ENCODE data around the gene NPC1.
"Not testable (repeated sequence)": the region's sequence is repeated elsewhere in the genome, so short reads cannot be mapped to it uniquely, and the experiment has no call there.

The NPC1 gene

GRCh38 chr18:23499291-23499781 lies 87.0 kb downstream of the NPC1 start:
- DNase-seq (ENCODE audit: low spot score), result no peak
- in situ Hi-C loops (cut with MboI; ENCODE audit: low sequenced_read_pairs, unreplicated experiment), result no loop called here
- no peak for TF ChIP-seq CTCF (IDR thresholded peaks at IDR 0.05; ENCODE audit: borderline replicate concordance, control extremely low read depth, extremely low read depth, insufficient read depth, missing control alignments)

GRCh38 chr18:23498877-23499276 lies 87.4 kb downstream of the NPC1 start:
- in situ Hi-C loops (cut with MboI; ENCODE audit: low sequenced_read_pairs, unreplicated experiment), result no loop called here
- DNase-seq (ENCODE audit: low spot score), result peak; percentile 76
- TF ChIP-seq CTCF (IDR thresholded peaks at IDR 0.05; ENCODE audit: borderline replicate concordance, control extremely low read depth, extremely low read depth, insufficient read depth, missing control alignments), result peak; percentile 90

- no peak for DNase-seq (ENCODE audit: low spot score)
- no peak for TF ChIP-seq CTCF (IDR thresholded peaks at IDR 0.05; ENCODE audit: borderline replicate concordance, control extremely low read depth, extremely low read depth, insufficient read depth, missing control alignments)
- in situ Hi-C loops (cut with MboI; ENCODE audit: low sequenced_read_pairs, unreplicated experiment), result no loop called here
Observed at GRCh38 chr18:23498117-23498516, 88.2 kb downstream of the NPC1 start.

GRCh38 chr18:23495723-23496440 lies 90.4 kb downstream of the NPC1 start:
- no peak for TF ChIP-seq CTCF (IDR thresholded peaks at IDR 0.05; ENCODE audit: borderline replicate concordance, control extremely low read depth, extremely low read depth, insufficient read depth, missing control alignments)
- in situ Hi-C loops (cut with MboI; ENCODE audit: low sequenced_read_pairs, unreplicated experiment), result no loop called here
- DNase-seq (ENCODE audit: low spot score), result no peak

- no peak for TF ChIP-seq CTCF (IDR thresholded peaks at IDR 0.05; ENCODE audit: borderline replicate concordance, control extremely low read depth, extremely low read depth, insufficient read depth, missing control alignments)
- no peak for DNase-seq (ENCODE audit: low spot score)
- in situ Hi-C loops (cut with MboI; ENCODE audit: low sequenced_read_pairs, unreplicated experiment), result no loop called here
Observed at GRCh38 chr18:23494992-23495391, 91.3 kb downstream of the NPC1 start.

GRCh38 chr18:23493654-23494053 lies 92.7 kb downstream of the NPC1 start:
- no peak for DNase-seq (ENCODE audit: low spot score)
- no peak for TF ChIP-seq CTCF (IDR thresholded peaks at IDR 0.05; ENCODE audit: borderline replicate concordance, control extremely low read depth, extremely low read depth, insufficient read depth, missing control alignments)
- in situ Hi-C loops (cut with MboI; ENCODE audit: low sequenced_read_pairs, unreplicated experiment), result no loop called here

- in situ Hi-C loops (cut with MboI; ENCODE audit: low sequenced_read_pairs, unreplicated experiment); DNase-seq (ENCODE audit: low spot score): not testable (repeated sequence)
Observed at GRCh38 chr18:23489586-23489985, 96.7 kb downstream of the NPC1 start.

Measured in GM13976 (cell line).